A549 (cell line): ENCODE results near the gene SORL1-AS1.
A peak's percentile ranks its signal among the peaks of the same experiment; 100 is the strongest.

ENCODE experiments used
- ATAC-seq, 2 experiments: fragments of 200-7000 bp in 1 of 2; fragments of >200 bp in 1 of 2; cut with Nextera tagmentation in 1 of 2; cut with Tn5 transposase in 1 of 2; 3 replicates each; pipeline versions ENCODE4 v1.8.0 to v1.9.1; 2018 to 2020; ENCODE audit warnings: mild to moderate bottlenecking in 1 of 2, moderate library complexity in 1 of 2
- CTCF ChIA-PET: fragments of 300-600 bp; sonication (Branson Sonifier 250); formaldehyde crosslinking; extraction: SDS; loops from one replicate; lab custom pipeline; 2021; ENCODE audit warnings: antibody characterized with exemption, inconsistent platforms; lab: Yijun Ruan, JAX
- POLR2A ChIA-PET: fragments of 350-600 bp; formaldehyde crosslinking; extraction: SDS; loops from one replicate; lab custom pipeline; 2021; ENCODE audit warnings: antibody characterized with exemption, inconsistent platforms; lab: Yijun Ruan, JAX
- DNase-seq, 2 experiments: peaks; one replicate each; pipeline versions ENCODE4 v3.0.0 to v3.0.0-alpha.2; 2011 to 2016; ENCODE audit warnings: low read depth in 1 of 2, low spot score in 1 of 2
- FAIRE-seq: peaks from 2 replicates; lab custom pipeline; 2011; peaks lifted over from hg19 to GRCh38; lab: Jason Lieb, UNC
- H3K27ac ChIP-seq, 2 experiments: fragments of >200 bp; sonication (Bioruptor Twin); formaldehyde crosslinking; 3 replicates each; pipeline ENCODE4 v1.5.1; 2016 to 2017
- H3K4me1 ChIP-seq: fragments of >200 bp; sonication (Bioruptor Twin); formaldehyde crosslinking; 3 replicates; pipeline ENCODE4 v1.6.1; 2016
- H3K4me2 ChIP-seq: fragments of >200 bp; sonication (Bioruptor Twin); formaldehyde crosslinking; 3 replicates; pipeline ENCODE4 v1.6.1; 2016
- H3K4me3 ChIP-seq: fragments of >200 bp; sonication (Bioruptor Twin); formaldehyde crosslinking; 3 replicates; pipeline ENCODE4 v1.5.1; 2016
- H3K9me3 ChIP-seq: fragments of >200 bp; sonication (Bioruptor Twin); formaldehyde crosslinking; 3 replicates; pipeline ENCODE4 v1.6.1; 2016
- CBX8 ChIP-seq: fragments of 200-600 bp; sonication (generic); IDR thresholded peaks from 2 replicates; pipeline ENCODE4 v1.6.1; 2016
- CEBPB ChIP-seq, 2 experiments: fragments of >200 bp in 1 of 2; sonication (Bioruptor Twin) in 1 of 2; formaldehyde crosslinking in 1 of 2; IDR thresholded peaks; 2 replicates each; pipeline ENCODE4 v1.6.1; 2012 to 2016
- EP300 ChIP-seq, 2 experiments: fragments of >200 bp; sonication (Bioruptor Twin); formaldehyde crosslinking; IDR thresholded peaks; 2 replicates in 1 of 2; 3 replicates in 1 of 2; pipeline ENCODE4 v1.6.1; 2016 to 2017
- ESRRA ChIP-seq: fragments of 150-350 bp; IDR thresholded peaks from 2 replicates; pipeline ENCODE4 v1.6.1; 2014; ENCODE audit warnings: mild to moderate bottlenecking, low read length, borderline replicate concordance
- FOSL2 ChIP-seq, 2 experiments: fragments of 450-650 bp in 1 of 2; fragments of >200 bp in 1 of 2; sonication (Bioruptor Twin) in 1 of 2; formaldehyde crosslinking; IDR thresholded peaks; 2 replicates each; pipeline versions ENCODE4 v1.5.0 to v1.6.1; 2016 to 2020; ENCODE audit warnings: mild to moderate bottlenecking in 1 of 2, moderate library complexity in 1 of 2
- GATA3 ChIP-seq: IDR thresholded peaks from 2 replicates; pipeline ENCODE4 v1.6.1; 2012; ENCODE audit warnings: borderline replicate concordance
- HDAC2 ChIP-seq: fragments of 200-600 bp; sonication (generic); IDR thresholded peaks from 2 replicates; pipeline ENCODE4 v1.6.1; 2016
- HEYL ChIP-seq: fragments of 250-450 bp; sonication (Bioruptor Pico); IDR thresholded peaks from 2 replicates; pipeline ENCODE4 v1.8.0; 2021; ENCODE audit warnings: mild to moderate bottlenecking, moderate library complexity
- HOXB13 ChIP-seq: fragments of 250-450 bp; sonication (Bioruptor Pico); IDR thresholded peaks from 2 replicates; pipeline ENCODE4 v1.5.0; 2020; ENCODE audit warnings: low read depth, mild to moderate bottlenecking, moderate library complexity
- HOXB5 ChIP-seq: fragments of 250-450 bp; sonication (Bioruptor Pico); IDR thresholded peaks from 2 replicates; pipeline ENCODE4 v1.5.0; 2020; ENCODE audit warnings: mild to moderate bottlenecking, moderate library complexity
- JUN ChIP-seq, 2 experiments: fragments of >200 bp; sonication (Bioruptor Twin); formaldehyde crosslinking; IDR thresholded peaks; 2 replicates in 1 of 2; 3 replicates in 1 of 2; pipeline ENCODE4 v1.6.1; 2016 to 2017
- JUNB ChIP-seq: fragments of >200 bp; sonication (Bioruptor Twin); formaldehyde crosslinking; IDR thresholded peaks from 2 replicates; pipeline ENCODE4 v1.6.1; 2016
- MYC ChIP-seq: IDR thresholded peaks from 2 replicates; pipeline ENCODE4 v1.6.1; 2012; ENCODE audit warnings: mild to moderate bottlenecking, inconsistent platforms, low read length, improper control_type of control experiment, borderline replicate concordance
- NPAS2 ChIP-seq: fragments of 250-450 bp; sonication (Bioruptor Pico); IDR thresholded peaks from 2 replicates; pipeline ENCODE4 v1.8.0; 2022; ENCODE audit warnings: mild to moderate bottlenecking, moderate library complexity, borderline replicate concordance
- NR3C1 ChIP-seq: fragments of >200 bp; sonication (Bioruptor Twin); formaldehyde crosslinking; IDR thresholded peaks from 3 replicates; pipeline ENCODE4 v1.6.1; 2017
- RFX5 ChIP-seq: fragments of 450-650 bp; IDR thresholded peaks from 2 replicates; pipeline ENCODE4 v1.7.1; 2014; ENCODE audit warnings: antibody characterized with exemption, mild to moderate bottlenecking, moderate library complexity
- RNF2 ChIP-seq: fragments of 200-600 bp; sonication (generic); IDR thresholded peaks from 2 replicates; pipeline ENCODE4 v1.6.1; 2016; ENCODE audit warnings: low read depth, mild to moderate bottlenecking, antibody characterized with exemption, moderate library complexity, borderline replicate concordance
- SREBF2 ChIP-seq: fragments of 450-650 bp; IDR thresholded peaks from 2 replicates; pipeline ENCODE4 v1.6.1; 2014; ENCODE audit warnings: mild to moderate bottlenecking, moderate library complexity
- TFCP2L1 ChIP-seq: fragments of 250-450 bp; sonication (Bioruptor Pico); IDR thresholded peaks from 2 replicates; pipeline ENCODE4 v1.5.0; 2021; ENCODE audit warnings: mild to moderate bottlenecking
- ZSCAN20 ChIP-seq: fragments of 250-450 bp; sonication (Bioruptor Pico); IDR thresholded peaks from 2 replicates; pipeline ENCODE4 v1.8.0; 2022; ENCODE audit warnings: mild to moderate bottlenecking, moderate library complexity
- WGBS: methylation state at CpG from one replicate; pipeline ENCODE4 v1.1.6; 2017; ENCODE audit errors: missing lambda C conversion rate; 5-methylcytosine and 5-hydroxymethylcytosine counted together
- TF ChIP-seq, protein P1 (sequence below): IDR thresholded peaks from 2 replicates; pipeline ENCODE4 v1.6.1; 2012; ENCODE audit warnings: low read depth, borderline replicate concordance
- TF ChIP-seq, protein P2 (sequence below): fragments of >200 bp; sonication (Bioruptor Twin); formaldehyde crosslinking; IDR thresholded peaks from 2 replicates; pipeline ENCODE4 v1.6.1; 2016
- TF ChIP-seq, protein P3 (sequence below): IDR thresholded peaks from 2 replicates; pipeline ENCODE4 v1.6.1; 2012
- TF ChIP-seq, protein P4 (sequence below): fragments of 450-650 bp; IDR thresholded peaks from 2 replicates; pipeline ENCODE4 v1.6.1; 2014; ENCODE audit warnings: antibody characterized with exemption
- TF ChIP-seq, protein P5 (sequence below): IDR thresholded peaks from 2 replicates; pipeline ENCODE4 v1.6.1; 2012
- TF ChIP-seq, protein P6 (sequence below): fragments of >200 bp; sonication (Bioruptor Twin); formaldehyde crosslinking; IDR thresholded peaks from 3 replicates; pipeline ENCODE4 v1.6.1; 2016

Gene SORL1-AS1

DNA sequence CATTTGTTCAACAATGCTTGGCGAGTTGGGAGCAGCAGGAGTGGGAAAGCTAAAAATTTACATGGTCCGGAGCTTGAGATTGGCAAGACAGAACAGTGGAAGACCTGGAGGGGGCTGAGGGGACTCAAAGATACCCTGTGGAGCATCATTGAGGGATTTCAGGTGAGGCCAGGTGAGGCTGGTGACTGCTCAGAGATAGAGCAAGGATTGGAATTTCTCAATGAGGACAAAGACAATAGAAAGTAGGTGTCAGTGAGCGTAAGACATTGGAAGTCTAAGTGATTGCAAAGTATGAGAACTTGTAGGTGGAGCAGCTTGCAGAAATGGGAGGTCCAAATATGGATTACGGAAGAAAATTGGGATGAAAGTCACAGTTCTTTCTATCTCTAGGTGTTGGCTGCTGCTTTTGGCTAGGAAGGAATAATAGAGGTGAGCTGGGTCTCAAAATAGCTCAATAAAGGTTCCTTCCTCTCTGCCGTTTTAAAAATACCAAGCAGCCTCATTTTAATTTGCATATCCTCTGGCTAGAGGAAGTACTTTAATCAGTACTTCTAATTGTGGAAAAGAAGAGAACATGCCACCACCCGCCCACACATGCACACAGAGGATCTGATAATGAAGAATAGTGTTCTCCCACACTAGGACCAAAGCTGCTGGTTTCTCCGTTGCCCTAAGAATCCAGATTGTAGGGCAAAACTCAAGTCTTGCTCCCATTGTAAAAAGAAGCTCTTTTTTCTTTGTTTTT is 41.8 kb upstream of the SORL1-AS1 start:
- H3K4me2 ChIP-seq, result no peak overlapping the region
- ChIA-PET CTCF (no interaction called here), POLR2A (no interaction called here)
- ATAC-seq (no peak), DNase-seq (no peak), FAIRE-seq (no peak)
- H3K27ac ChIP-seq, result no peak overlapping the region
- no peak overlapping the region for H3K4me3 ChIP-seq
- H3K9me3 ChIP-seq, result no peaks in the 10 kb centered on the region
- WGBS, result 80% methylated on average over 7 of the region's 7 CpGs
- TF ChIP-seq TFCP2L1 (CRISPR knock-in tag), result no peak
- no peak for TF ChIP-seq EP300 (IDR thresholded peaks at IDR 0.05)
- TF ChIP-seq JUNB, result no peak
- no peak for TF ChIP-seq FOSL2 (IDR thresholded peaks at IDR 0.05)
- no peak for TF ChIP-seq FOSL2 (CRISPR knock-in tag; IDR thresholded peaks at IDR 0.05)
- TF ChIP-seq, protein P1, sequence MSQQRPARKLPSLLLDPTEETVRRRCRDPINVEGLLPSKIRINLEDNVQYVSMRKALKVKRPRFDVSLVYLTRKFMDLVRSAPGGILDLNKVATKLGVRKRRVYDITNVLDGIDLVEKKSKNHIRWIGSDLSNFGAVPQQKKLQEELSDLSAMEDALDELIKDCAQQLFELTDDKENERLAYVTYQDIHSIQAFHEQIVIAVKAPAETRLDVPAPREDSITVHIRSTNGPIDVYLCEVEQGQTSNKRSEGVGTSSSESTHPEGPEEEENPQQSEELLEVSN, result no peak
- no peak for TF ChIP-seq HOXB5 (CRISPR knock-in tag)
- no peaks in the 10 kb centered on the region for H3K4me1 ChIP-seq

DNA sequence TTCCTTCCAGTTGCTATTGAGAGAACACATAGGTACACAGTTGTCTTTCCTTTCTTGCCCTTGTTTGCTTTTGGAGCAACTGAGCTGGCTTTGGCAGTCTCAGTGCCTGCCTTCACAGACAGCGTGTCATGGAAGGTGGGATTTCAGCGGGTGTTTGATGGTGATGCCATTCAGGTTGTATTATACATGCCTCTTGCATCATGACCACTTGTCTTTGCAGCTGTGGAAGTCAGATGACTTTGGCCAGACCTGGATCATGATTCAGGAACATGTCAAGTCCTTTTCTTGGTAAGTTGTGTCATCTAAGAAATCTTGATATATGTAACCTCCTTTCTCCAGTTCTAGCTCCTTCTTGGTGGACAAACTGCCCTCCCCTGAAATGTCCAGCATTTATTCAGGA is 37.1 kb upstream of the SORL1-AS1 start:
- Histone ChIP-seq H3K9me3 (no peaks in the 10 kb centered on the region), H3K4me3 (no peak overlapping the region), H3K4me1 (no peaks in the 10 kb centered on the region), H3K4me2 (no peak overlapping the region), H3K27ac (no peak overlapping the region)
- CTCF ChIA-PET, result interaction anchor here (0.8 kb wide), 1 partner anchor 37 kb away, joined by 3 read pairs; the partner anchor contains the start of gene SORL1-AS1
- DNase-seq (peak in 1 of 2 experiments; percentile 1), FAIRE-seq (no peak), ATAC-seq (no peak)
- POLR2A ChIA-PET, result no interaction called here
- TF ChIP-seq CBX8 (no peak), NR3C1 (no peak), ZSCAN20 (CRISPR knock-in tag) (no peak), CEBPB (IDR thresholded peaks at IDR 0.05) (no peak), MYC (no peak), JUNB (no peak), HEYL (CRISPR knock-in tag) (no peak), SREBF2 (no peak), TFCP2L1 (CRISPR knock-in tag) (no peak), HDAC2 (no peak), JUN (IDR thresholded peaks at IDR 0.05) (no peak)
- TF ChIP-seq, protein P2, sequence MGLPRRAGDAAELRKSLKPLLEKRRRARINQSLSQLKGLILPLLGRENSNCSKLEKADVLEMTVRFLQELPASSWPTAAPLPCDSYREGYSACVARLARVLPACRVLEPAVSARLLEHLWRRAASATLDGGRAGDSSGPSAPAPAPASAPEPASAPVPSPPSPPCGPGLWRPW, result no peak
- TF ChIP-seq, protein P3, sequence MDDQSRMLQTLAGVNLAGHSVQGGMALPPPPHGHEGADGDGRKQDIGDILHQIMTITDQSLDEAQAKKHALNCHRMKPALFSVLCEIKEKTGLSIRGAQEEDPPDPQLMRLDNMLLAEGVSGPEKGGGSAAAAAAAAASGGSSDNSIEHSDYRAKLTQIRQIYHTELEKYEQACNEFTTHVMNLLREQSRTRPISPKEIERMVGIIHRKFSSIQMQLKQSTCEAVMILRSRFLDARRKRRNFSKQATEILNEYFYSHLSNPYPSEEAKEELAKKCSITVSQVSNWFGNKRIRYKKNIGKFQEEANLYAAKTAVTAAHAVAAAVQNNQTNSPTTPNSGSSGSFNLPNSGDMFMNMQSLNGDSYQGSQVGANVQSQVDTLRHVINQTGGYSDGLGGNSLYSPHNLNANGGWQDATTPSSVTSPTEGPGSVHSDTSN, result no peak
- 85% methylated on average over 2 of the region's 2 CpGs for WGBS

DNA sequence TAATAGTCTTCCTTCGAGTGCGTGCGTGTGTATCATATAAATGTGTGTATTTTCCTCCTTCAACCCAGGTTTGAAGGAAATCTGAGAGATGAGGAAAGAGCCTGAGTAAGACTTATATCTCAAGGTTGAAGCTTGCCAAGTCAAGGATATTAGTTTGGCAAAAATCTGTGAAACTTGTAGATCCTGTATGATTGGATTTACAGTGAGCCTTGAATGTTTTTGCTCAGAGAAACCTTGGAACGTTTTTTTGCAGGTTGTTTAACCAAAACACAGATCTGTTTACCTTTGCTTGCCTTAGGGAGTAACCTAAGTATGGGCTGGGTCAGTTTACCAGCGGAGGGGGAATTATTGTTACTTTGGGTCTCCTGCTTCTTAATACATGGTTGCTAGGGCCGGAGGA is 35.9 kb upstream of the SORL1-AS1 start:
- POLR2A ChIA-PET, result no interaction called here
- Histone ChIP-seq H3K4me3 (no peak overlapping the region), H3K4me2 (no peak overlapping the region), H3K4me1 (no peaks in the 10 kb centered on the region), H3K9me3 (no peaks in the 10 kb centered on the region), H3K27ac (no peak overlapping the region)
- TF ChIP-seq SREBF2 (no peak), CBX8 (no peak), HEYL (CRISPR knock-in tag) (no peak), GATA3 (no peak), RFX5 (no peak), NPAS2 (CRISPR knock-in tag) (no peak), TFCP2L1 (CRISPR knock-in tag) (no peak), ZSCAN20 (CRISPR knock-in tag) (no peak), NR3C1 (no peak), RNF2 (no peak), HOXB13 (no peak), ESRRA (no peak)
- TF ChIP-seq, protein P4, sequence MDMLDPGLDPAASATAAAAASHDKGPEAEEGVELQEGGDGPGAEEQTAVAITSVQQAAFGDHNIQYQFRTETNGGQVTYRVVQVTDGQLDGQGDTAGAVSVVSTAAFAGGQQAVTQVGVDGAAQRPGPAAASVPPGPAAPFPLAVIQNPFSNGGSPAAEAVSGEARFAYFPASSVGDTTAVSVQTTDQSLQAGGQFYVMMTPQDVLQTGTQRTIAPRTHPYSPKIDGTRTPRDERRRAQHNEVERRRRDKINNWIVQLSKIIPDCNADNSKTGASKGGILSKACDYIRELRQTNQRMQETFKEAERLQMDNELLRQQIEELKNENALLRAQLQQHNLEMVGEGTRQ, result no peak
- TF ChIP-seq, protein P5, sequence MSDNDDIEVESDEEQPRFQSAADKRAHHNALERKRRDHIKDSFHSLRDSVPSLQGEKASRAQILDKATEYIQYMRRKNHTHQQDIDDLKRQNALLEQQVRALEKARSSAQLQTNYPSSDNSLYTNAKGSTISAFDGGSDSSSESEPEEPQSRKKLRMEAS, result no peak
- TF ChIP-seq, protein P2, result no peak
- TF ChIP-seq, protein P6, sequence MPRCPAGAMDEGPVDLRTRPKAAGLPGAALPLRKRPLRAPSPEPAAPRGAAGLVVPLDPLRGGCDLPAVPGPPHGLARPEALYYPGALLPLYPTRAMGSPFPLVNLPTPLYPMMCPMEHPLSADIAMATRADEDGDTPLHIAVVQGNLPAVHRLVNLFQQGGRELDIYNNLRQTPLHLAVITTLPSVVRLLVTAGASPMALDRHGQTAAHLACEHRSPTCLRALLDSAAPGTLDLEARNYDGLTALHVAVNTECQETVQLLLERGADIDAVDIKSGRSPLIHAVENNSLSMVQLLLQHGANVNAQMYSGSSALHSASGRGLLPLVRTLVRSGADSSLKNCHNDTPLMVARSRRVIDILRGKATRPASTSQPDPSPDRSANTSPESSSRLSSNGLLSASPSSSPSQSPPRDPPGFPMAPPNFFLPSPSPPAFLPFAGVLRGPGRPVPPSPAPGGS, result no peak
- FAIRE-seq, result no peak
- CTCF ChIA-PET, result no interaction called here
- DNase-seq, result no peak
- 76% methylated on average over 6 of the region's 6 CpGs for WGBS
- no peak for ATAC-seq
